A673 (cell line): ENCODE measurements around the gene PTPRK. TPM values are rescaled to one million over a fixed set of nuclear protein-coding genes. Genes with fewer than 3 reads are reported as not detected.

ENCODE experiments used
- BruUV-seq: library from RNA; stranded (reverse); fragments of 400-500 nt; replicated peaks from 2 replicates; lab custom pipeline; 2021; lab: Mats Ljungman, UMichigan
- CTCF ChIA-PET: fragments of 300-600 bp; sonication (Branson Sonifier 250); formaldehyde crosslinking; loops from one replicate; lab custom pipeline; 2022; ENCODE audit warnings: antibody characterized with exemption; lab: Charles Lee
- POLR2A ChIA-PET: fragments of 300-600 bp; sonication (Branson Sonifier 250); formaldehyde crosslinking; loops from one replicate; lab custom pipeline; 2022; ENCODE audit warnings: antibody characterized with exemption; ENCODE audit not compliant: low non-redundant PET; lab: Charles Lee
- DNase-seq: peaks from one replicate; pipeline ENCODE4 v3.0.0-alpha.2; 2015; ENCODE audit warnings: low spot score
- H3K27ac ChIP-seq: fragments of 200-600 bp; sonication (generic); 2 replicates; pipeline ENCODE4 v1.5.1; 2016; ENCODE audit warnings: mixed run types, low read depth, mild to moderate bottlenecking, mixed read lengths, antibody characterized with exemption, low read length; ENCODE audit not compliant: poor library complexity, severe bottlenecking
- H3K27me3 ChIP-seq: fragments of 200-600 bp; sonication (generic); replicated peaks from 2 replicates; pipeline ENCODE4 v1.6.1; 2017; ENCODE audit warnings: mixed run types, low read depth, mild to moderate bottlenecking, mixed read lengths, antibody characterized with exemption, low read length; ENCODE audit not compliant: insufficient read depth, poor library complexity
- H3K36me3 ChIP-seq: fragments of 200-600 bp; sonication (generic); 2 replicates; pipeline ENCODE4 v1.6.1; 2016; ENCODE audit warnings: mixed run types, mild to moderate bottlenecking, mixed read lengths, antibody characterized with exemption, low read length; ENCODE audit not compliant: insufficient read depth, poor library complexity, severe bottlenecking
- H3K4me1 ChIP-seq: fragments of 200-600 bp; sonication (generic); 2 replicates; pipeline ENCODE4 v1.6.1; 2017; ENCODE audit warnings: mixed run types, mild to moderate bottlenecking, mixed read lengths, antibody characterized with exemption, low read length; ENCODE audit not compliant: insufficient read depth, poor library complexity, severe bottlenecking
- H3K4me3 ChIP-seq: fragments of 200-600 bp; sonication (generic); 2 replicates; pipeline ENCODE4 v1.5.1; 2016; ENCODE audit warnings: low read depth, mixed run types, mild to moderate bottlenecking, mixed read lengths, low read length; ENCODE audit not compliant: poor library complexity, severe bottlenecking
- H3K9me3 ChIP-seq: fragments of 200-600 bp; sonication (generic); 2 replicates; pipeline ENCODE4 v1.6.1; 2016; ENCODE audit warnings: mixed run types, low read depth, mild to moderate bottlenecking, mixed read lengths, antibody characterized with exemption, low read length; ENCODE audit not compliant: poor library complexity, severe bottlenecking
- CTCF ChIP-seq: fragments of 300-800, 200-600 bp; sonication (generic); conservative IDR thresholded peaks from 2 replicates; pipeline ENCODE4 v1.5.1; 2017; ENCODE audit warnings: low read depth, mild to moderate bottlenecking, antibody characterized with exemption, low read length, moderate library complexity, mixed read lengths
- EZH2 ChIP-seq: fragments of 200-600 bp; sonication (generic); IDR thresholded peaks from 2 replicates; pipeline ENCODE4 v1.6.1; 2017; ENCODE audit warnings: borderline replicate concordance, low read depth, mild to moderate bottlenecking, mixed read lengths, antibody characterized with exemption, low read length; ENCODE audit not compliant: poor library complexity, severe bottlenecking
- intact Hi-C: fragments of 100-400 bp; cut with micrococcal nuclease; formaldehyde crosslinking; loops from one replicate; pipeline ENCODE4 v1.10.0; 2022; ENCODE audit not compliant: unreplicated experiment
- total RNA-seq: library from RNA; stranded (reverse); gene quantifications from 2 replicates; pipeline ENCODE4 v1.2.3, GENCODE V29; 2021

The PTPRK gene
- total RNA-seq, 1 experiment from 2014 or later: 77.3 TPM

DNA sequence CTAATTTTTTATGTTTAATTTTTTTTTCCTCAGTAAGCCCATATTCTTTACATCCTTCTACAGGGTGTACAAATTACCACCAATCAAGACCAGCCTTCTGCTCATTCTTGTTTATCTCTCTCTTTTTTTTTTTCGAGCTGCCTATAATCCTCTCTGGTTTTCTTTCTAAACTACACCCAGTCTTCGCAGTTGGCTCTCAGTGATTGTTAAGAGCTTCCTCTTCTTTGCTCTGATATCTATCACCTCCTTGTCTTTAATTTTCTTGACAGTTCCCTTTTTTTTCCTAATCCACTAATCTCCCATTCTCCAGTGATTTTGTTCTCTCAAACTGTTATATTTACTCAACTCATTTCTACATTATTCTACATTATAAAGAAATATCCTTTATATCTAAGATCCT is 38.5 kb upstream of the PTPRK start:
- Histone ChIP-seq H3K4me1 (no peaks in the 10 kb centered on the region), H3K9me3 (no peaks in the 10 kb centered on the region), H3K4me3 (no peak overlapping the region), H3K27me3 (no peaks in the 10 kb centered on the region), H3K36me3 (no peaks in the 10 kb centered on the region), H3K27ac (no peak overlapping the region)
- BruUV-seq: no TSS peak
- intact Hi-C loops: no loop called here
- POLR2A ChIA-PET: no interaction called here
- TF ChIP-seq CTCF: no peak
- CTCF ChIA-PET: no interaction called here
- DNase-seq: no peak

DNA sequence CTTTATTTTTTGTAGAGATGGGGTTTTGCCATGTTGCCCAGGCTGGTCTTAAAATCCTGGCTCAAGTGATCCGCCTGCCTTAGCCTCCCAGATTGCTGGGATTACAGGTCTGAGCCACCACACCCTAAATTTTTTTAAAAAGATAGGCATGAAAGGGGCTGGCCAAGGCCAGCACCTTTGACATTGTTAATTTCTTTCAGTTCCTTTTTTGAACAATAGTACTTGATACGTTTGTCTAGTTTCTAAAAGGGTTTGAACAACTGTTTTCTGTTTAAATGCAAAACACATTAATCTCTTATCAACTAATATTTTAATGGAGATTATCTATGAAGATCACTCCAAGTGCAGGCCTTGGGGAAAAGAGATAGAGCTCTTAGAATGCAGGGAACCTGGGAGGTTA is 37.6 kb upstream of the PTPRK start:
- no peak overlapping the region for H3K4me3 ChIP-seq
- no TSS peak for BruUV-seq
- ChIA-PET CTCF (no interaction called here), POLR2A (no interaction called here)
- no peak overlapping the region for H3K27ac ChIP-seq
- intact Hi-C loops: no loop called here
- H3K27me3 ChIP-seq: no peaks in the 10 kb centered on the region
- DNase-seq: no peak
- no peaks in the 10 kb centered on the region for H3K4me1 ChIP-seq
- H3K36me3 ChIP-seq: no peaks in the 10 kb centered on the region
- H3K9me3 ChIP-seq: no peaks in the 10 kb centered on the region
- TF ChIP-seq EZH2: no peak
- TF ChIP-seq CTCF: no peak

GRCh38 chr6:128557081-128557480 is 36.7 kb upstream of the PTPRK start:
- POLR2A ChIA-PET: no interaction called here
- TF ChIP-seq CTCF (no peak), EZH2 (no peak)
- H3K4me3 ChIP-seq: no peak overlapping the region
- no peak overlapping the region for H3K27ac ChIP-seq
- no peaks in the 10 kb centered on the region for H3K9me3 ChIP-seq
- DNase-seq: no peak
- intact Hi-C loops: no loop called here
- CTCF ChIA-PET: no interaction called here
- no TSS peak for BruUV-seq
- H3K27me3 ChIP-seq: no peaks in the 10 kb centered on the region
- no peaks in the 10 kb centered on the region for H3K36me3 ChIP-seq
- no peaks in the 10 kb centered on the region for H3K4me1 ChIP-seq
